LNCAP (cell line): ENCODE measurements around the gene MAGEA11.

Source experiments
- CTCF ChIP-seq: fragments of 450-650 bp; IDR thresholded peaks from 2 replicates; pipeline ENCODE4 v1.5.1; 2017; ENCODE audit warnings: mild to moderate bottlenecking

MAGEA11 gene

DNA sequence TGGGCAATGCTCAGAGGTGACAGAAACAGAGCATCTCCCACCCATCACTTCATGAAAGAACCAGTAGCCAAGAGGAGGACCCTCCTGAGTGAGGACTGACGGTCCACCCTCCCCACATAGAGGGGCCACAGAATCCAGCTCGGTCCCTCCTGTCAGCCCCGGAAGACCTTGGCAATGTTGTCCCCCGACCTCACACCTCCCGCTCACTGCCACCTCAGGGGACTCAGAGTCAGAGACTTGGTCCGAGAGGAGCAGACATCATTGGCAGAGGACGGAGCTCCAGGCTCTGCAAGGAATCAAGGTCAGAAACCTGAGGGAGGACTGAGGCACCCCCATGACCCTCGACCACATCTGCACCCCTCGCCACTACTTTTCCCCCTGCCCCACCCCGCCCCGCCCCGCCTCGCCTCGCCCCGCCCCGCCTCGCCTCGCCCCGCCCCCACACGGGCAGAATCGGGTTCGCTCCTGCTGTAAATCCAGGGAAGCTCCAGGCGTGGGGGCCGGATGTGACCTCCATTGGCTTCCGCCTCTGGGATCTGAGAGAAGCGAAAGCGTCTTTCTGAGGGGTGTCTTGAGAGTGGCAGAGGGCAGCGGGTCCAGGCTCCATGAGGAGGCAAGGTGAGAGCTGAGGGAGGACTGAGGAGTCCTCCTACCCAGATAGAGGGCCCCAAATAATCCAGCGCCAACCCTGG, at the start of gene MAGEA11:
MAGEA11 (plus strand) TSS at position 516 of the 692 bp plus-strand sequence. CDS start 1,100 bp downstream, outside the sequence.
- TF ChIP-seq CTCF: no peak

- TF ChIP-seq CTCF: no peak
Observed at GRCh38 chrX:149681182-149681581, 30.7 kb upstream of the MAGEA11 start.

- no peak for TF ChIP-seq CTCF
Observed at GRCh38 chrX:149682031-149682430, 29.8 kb upstream of the MAGEA11 start.

DNA sequence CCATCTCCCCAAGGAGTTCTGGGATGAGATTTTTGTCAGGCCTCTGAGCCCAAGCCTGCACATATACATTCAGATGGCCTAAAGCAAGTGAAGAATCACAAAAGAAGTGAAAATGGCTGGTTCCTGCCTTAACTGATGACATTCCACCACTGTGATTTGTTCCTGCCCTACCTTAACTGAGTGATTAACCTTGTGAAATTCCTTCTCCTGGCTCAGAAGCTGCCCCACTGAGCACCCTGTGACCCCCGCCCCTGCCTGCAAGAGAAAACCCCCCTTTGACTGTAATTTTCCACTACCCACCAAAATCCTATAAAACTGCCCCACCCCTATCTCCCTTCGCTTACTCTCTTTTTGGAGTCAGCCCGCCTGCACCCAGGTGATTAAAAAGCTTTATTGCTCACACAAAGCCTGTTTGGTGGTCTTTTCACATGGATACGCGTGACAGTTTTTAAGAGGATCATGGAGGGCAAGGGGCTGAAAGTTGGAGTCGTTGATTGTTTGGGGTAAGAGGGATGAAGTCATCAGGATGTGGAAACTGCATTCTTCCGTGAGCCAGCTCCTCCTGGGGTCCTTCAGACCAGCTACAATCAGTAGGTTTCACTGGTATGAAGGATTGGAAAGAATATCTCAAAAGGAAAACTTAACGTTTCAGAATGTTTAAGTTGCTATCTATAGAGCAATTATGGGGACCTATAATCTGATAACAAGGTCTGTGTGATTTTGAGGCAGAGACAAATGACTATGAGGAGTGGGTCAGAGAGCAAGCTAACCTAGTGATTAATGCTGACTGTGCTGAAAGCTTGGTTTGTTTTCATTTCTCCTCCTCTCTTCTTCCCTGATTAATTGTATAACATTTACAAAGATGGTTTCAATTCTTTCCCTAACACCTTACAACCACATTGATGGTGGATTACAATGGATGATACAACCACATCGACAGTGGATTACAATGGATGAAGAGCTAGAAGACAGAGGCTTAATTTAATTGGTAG, 28.6 kb upstream of the MAGEA11 start:
- TF ChIP-seq CTCF: no peak

GRCh38 chrX:149683966-149684730, 27.7 kb upstream of the MAGEA11 start:
- no peak for TF ChIP-seq CTCF

- no peak for TF ChIP-seq CTCF
Observed at GRCh38 chrX:149687991-149688390, 23.9 kb upstream of the MAGEA11 start.

DNA sequence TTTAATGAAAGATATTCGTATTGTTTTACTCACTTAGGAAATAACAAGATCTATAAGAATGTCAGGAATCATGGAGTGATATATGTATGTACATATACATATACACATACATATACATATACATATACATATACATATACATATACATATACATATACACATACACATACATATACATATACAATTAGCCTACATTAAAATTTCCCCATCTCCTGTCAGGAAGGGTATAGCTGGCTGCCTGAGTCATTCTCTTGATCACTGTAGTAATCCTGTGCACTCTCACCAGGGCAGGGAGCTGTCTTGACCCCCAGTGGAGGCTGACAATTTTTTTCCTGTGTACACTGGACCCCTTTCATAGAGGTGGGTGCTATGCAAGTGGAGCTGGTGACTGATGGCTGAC, 23.3 kb upstream of the MAGEA11 start:
- no peak for TF ChIP-seq CTCF
